Mammary epithelial cell (primary cell): ENCODE data around the gene KLHL4.

Experiments
- EZH2 ChIP-seq: IDR thresholded peaks from 2 replicates; pipeline ENCODE4 v1.6.1; 2012; ENCODE audit warnings: low read length, inconsistent platforms, borderline replicate concordance
- TF ChIP-seq, protein P1 (sequence below), 2 donors: IDR thresholded peaks in 1 of 2; conservative IDR thresholded peaks in 1 of 2; 2 replicates each; pipeline ENCODE4 v1.5.1; 2011 to 2012; ENCODE audit warnings: inconsistent platforms in 2 of 2, low read length in 2 of 2, mild to moderate bottlenecking in 2 of 2, control low read depth in 1 of 2, low read depth in 1 of 2; ENCODE audit not compliant: insufficient read depth in 1 of 2; ENCODE audit errors: extremely low read depth in 1 of 2

GRCh38 chrX:87526281-87526680 is 8.7 kb downstream of the KLHL4 start:
- TF ChIP-seq, protein P1, sequence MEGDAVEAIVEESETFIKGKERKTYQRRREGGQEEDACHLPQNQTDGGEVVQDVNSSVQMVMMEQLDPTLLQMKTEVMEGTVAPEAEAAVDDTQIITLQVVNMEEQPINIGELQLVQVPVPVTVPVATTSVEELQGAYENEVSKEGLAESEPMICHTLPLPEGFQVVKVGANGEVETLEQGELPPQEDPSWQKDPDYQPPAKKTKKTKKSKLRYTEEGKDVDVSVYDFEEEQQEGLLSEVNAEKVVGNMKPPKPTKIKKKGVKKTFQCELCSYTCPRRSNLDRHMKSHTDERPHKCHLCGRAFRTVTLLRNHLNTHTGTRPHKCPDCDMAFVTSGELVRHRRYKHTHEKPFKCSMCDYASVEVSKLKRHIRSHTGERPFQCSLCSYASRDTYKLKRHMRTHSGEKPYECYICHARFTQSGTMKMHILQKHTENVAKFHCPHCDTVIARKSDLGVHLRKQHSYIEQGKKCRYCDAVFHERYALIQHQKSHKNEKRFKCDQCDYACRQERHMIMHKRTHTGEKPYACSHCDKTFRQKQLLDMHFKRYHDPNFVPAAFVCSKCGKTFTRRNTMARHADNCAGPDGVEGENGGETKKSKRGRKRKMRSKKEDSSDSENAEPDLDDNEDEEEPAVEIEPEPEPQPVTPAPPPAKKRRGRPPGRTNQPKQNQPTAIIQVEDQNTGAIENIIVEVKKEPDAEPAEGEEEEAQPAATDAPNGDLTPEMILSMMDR (conservative IDR thresholded peaks at IDR 0.05 in 1 of 2, IDR thresholded peaks at IDR 0.05 in 1 of 2; ENCODE audit: extremely low read depth in 1 of 2, insufficient read depth in 1 of 2, low read depth in 1 of 2, low read length in 2 of 2), result no peak
- no peak for TF ChIP-seq EZH2
